Left lung (tissue), 10 donors: ENCODE results near the gene PRXL2A. TPM values are rescaled to one million over a fixed set of nuclear protein-coding genes. Genes with fewer than 3 reads are reported as not detected.

Source experiments
- ATAC-seq: fragments of 200-7000 bp; cut with Tn5 transposase; one replicate; pipeline ENCODE4 v1.9.1; 2020; ENCODE audit warnings: moderate library complexity
- DNase-seq, 4 donors: peaks; one replicate each; pipeline ENCODE4 v3.0.0-alpha.2; 2013 to 2020
- H3K27ac ChIP-seq, 2 donors: fragments of 200-600 bp; sonication (generic) in 1 of 2; one replicate each; pipeline versions ENCODE4 v1.5.0 to v1.8.0; 2020 to 2021
- H3K27me3 ChIP-seq, 2 donors: fragments of 200-600 bp; sonication (generic) in 1 of 2; one replicate each; pipeline versions ENCODE4 v1.5.0 to v1.8.0; 2020 to 2021
- H3K36me3 ChIP-seq, 2 donors: fragments of 200-600 bp; sonication (generic) in 1 of 2; one replicate each; pipeline versions ENCODE4 v1.5.0 to v1.8.0; 2020 to 2021
- H3K4me1 ChIP-seq, 2 donors: fragments of 200-600 bp; one replicate each; pipeline ENCODE4 v1.8.0; 2021
- H3K4me3 ChIP-seq, 2 donors: fragments of 200-600 bp; sonication (generic) in 1 of 2; one replicate each; pipeline versions ENCODE4 v1.5.0 to v1.8.0; 2020 to 2021; ENCODE audit warnings: mild to moderate bottlenecking in 1 of 2
- H3K9me3 ChIP-seq, 2 donors: fragments of 200-600 bp; sonication (generic) in 1 of 2; one replicate each; pipeline versions ENCODE4 v1.5.0 to v1.8.0; 2020 to 2021
- intact Hi-C, 2 donors: fragments of 100-400 bp; cut with DNase I; formaldehyde crosslinking; loops; one replicate each; pipeline versions ENCODE4 v1.11.2 to v1.14.2; 2022
- polyA plus RNA-seq, 6 donors: library from polyadenylated mRNA; unstranded; fragments of 120-200 nt; gene quantifications; one replicate each; pipeline ENCODE4 v1.2.1, GENCODE V29; 2013; ENCODE audit not compliant: insufficient read length in 6 of 6
- total RNA-seq, 2 donors: library from RNA; stranded (reverse); fragmentation: NEBNext Ultra II Directional; extraction: Animal tissue kit (Norgen Biotek cat#: 25700); gene quantifications; one replicate each; pipeline ENCODE4 v1.2.1, GENCODE V29; 2021
- TF ChIP-seq, protein P1 (sequence below), 2 donors: fragments of 200-600 bp; sonication (generic) in 1 of 2; IDR thresholded peaks; one replicate each; pipeline versions ENCODE4 v1.5.0 to v1.8.0; 2021; ENCODE audit warnings: antibody characterized with exemption in 2 of 2
- donor health status: DM: no; HTN: yes; CAD: no.
- donor health status: DM: no; HTN: no; CAD: no.

The PRXL2A gene
- total and polyA plus RNA-seq, 8 donors = 46.2 to 96.9 (median 90.7) TPM

DNA sequence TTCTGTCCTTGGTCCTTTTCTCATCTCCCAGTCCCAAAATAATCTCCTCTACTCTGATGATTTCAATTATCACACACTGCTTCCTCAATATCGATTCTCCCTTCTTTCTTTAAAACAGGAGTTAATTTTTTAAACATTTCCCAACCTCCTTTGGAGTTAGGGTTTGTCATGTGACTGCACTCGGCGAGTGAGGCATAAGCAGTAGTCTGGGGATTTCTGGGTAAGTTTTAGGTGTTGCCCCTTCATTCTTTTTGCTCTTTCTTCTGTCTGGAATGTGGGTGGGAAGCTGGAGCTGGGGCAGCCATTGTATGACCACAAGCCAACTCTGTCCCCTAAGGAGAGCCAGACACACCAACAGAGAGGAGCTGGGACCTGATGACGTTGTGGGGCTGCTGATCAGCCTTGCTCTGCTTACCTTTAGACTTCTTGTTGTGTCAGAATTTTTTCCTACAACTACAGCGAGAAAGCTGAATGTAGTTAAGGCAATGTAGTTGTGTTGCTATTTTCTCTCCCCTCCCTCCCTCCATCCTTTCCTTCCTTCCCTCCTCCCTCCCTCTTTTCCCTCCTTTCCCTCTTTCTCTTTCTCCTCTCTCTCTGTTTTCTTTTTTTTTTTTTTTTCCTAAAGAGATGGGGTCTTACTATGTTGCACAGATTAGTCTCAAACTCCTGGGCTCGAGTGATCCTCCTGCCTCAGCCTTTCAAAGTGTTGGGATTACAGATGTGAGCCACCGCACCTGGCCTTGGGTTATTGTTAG lies 39.3 kb downstream of the PRXL2A start:
- peaks cover 0 to 4% of the 10 kb centered on the region in 2 donors for H3K9me3 ChIP-seq
- ATAC-seq = no peak
- H3K36me3 ChIP-seq = no peaks in the 10 kb centered on the region
- H3K4me1 ChIP-seq = peaks cover 6 to 42% of the 10 kb centered on the region in 2 donors
- TF ChIP-seq, protein P1, sequence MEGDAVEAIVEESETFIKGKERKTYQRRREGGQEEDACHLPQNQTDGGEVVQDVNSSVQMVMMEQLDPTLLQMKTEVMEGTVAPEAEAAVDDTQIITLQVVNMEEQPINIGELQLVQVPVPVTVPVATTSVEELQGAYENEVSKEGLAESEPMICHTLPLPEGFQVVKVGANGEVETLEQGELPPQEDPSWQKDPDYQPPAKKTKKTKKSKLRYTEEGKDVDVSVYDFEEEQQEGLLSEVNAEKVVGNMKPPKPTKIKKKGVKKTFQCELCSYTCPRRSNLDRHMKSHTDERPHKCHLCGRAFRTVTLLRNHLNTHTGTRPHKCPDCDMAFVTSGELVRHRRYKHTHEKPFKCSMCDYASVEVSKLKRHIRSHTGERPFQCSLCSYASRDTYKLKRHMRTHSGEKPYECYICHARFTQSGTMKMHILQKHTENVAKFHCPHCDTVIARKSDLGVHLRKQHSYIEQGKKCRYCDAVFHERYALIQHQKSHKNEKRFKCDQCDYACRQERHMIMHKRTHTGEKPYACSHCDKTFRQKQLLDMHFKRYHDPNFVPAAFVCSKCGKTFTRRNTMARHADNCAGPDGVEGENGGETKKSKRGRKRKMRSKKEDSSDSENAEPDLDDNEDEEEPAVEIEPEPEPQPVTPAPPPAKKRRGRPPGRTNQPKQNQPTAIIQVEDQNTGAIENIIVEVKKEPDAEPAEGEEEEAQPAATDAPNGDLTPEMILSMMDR (IDR thresholded peaks at IDR 0.05) = no peak
- H3K27ac ChIP-seq = no peak overlapping the region
- DNase-seq = no peak
- H3K4me3 ChIP-seq = no peak overlapping the region
- H3K27me3 ChIP-seq = no peaks in the 10 kb centered on the region
- intact Hi-C loops = loop anchor here in 1 of 2 donors (10.0 kb wide), 1 partner anchor 147 kb away; no protein-coding TSS in a partner anchor

DNA sequence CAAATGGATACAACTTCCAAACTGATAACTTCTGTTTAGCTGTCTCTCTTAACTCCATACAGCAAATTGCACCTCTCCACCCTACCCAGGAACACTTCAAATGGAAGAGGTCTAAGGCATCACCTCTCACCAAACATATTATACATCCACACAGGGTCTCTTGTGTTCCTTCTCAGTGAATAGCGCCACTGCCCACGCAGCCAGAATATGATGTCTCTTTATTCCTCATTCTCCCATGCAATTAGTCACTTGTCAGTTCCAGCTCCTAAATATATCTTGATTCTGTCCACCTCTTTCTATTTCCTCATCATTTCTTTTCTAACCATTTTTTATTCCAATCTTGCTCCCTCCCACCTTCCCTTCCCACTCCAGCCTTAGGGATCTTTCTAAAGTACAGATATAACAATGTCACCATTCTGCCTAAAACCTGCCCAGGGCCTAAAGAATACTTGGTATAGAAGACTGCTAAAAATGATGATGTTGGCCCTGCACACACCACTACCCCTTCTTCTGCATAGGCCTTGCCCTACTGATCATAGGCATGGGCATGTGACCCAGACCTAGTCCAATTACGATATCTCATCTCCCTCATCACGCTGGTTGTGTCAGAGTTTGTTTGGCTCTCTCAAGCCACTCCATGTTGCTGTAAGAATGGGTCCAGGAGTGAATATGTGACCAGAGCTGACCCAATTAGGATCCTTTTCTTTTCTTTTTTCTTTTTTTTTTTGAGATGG lies 40.0 kb downstream of the PRXL2A start:
- TF ChIP-seq, protein P1 (IDR thresholded peaks at IDR 0.05) = no peak
- Histone ChIP-seq H3K27me3 (no peaks in the 10 kb centered on the region), H3K36me3 (no peaks in the 10 kb centered on the region), H3K27ac (peak overlapping the region; percentile 15 to 56), H3K9me3 (peaks cover 0 to 4% of the 10 kb centered on the region in 2 donors), H3K4me3 (no peak overlapping the region), H3K4me1 (peaks cover 9 to 49% of the 10 kb centered on the region in 2 donors)
- no peak for DNase-seq
- intact Hi-C loops = loop anchor here in 1 of 2 donors (10.0 kb wide), 1 partner anchor 146 kb away; no protein-coding TSS in a partner anchor
- ATAC-seq = no peak

DNA sequence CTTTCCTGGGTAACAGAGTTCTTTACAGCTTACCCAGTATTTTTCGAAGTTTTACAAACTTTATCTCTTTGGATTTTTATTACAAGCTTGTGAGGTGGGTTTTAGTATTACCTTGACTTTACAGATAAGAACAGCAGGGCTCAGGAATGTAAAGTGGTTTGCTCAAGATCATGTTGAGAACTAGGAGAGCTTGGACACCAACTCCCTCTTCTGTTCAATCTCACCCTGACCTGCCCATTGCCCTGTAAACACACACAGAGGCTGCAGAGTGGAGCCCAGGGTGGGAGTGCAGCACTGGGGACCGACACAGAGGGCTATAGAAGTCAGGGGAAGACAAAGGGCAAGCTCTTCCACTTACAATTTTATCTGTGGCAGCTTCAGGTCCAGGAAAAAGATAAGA lies 41.2 kb downstream of the PRXL2A start:
- Histone ChIP-seq H3K4me1 (peaks cover 11 to 50% of the 10 kb centered on the region in 2 donors), H3K4me3 (no peak overlapping the region), H3K36me3 (no peaks in the 10 kb centered on the region), H3K9me3 (peaks cover 0 to 4% of the 10 kb centered on the region in 2 donors), H3K27me3 (no peaks in the 10 kb centered on the region), H3K27ac (peak overlapping the region; percentile 15 to 56)
- ATAC-seq (peak; percentile 43), DNase-seq (no peak)
- TF ChIP-seq, protein P1 (IDR thresholded peaks at IDR 0.05) = no peak
- intact Hi-C loops = loop anchor here in 1 of 2 donors (10.0 kb wide), 1 partner anchor 145 kb away; no protein-coding TSS in a partner anchor

DNA sequence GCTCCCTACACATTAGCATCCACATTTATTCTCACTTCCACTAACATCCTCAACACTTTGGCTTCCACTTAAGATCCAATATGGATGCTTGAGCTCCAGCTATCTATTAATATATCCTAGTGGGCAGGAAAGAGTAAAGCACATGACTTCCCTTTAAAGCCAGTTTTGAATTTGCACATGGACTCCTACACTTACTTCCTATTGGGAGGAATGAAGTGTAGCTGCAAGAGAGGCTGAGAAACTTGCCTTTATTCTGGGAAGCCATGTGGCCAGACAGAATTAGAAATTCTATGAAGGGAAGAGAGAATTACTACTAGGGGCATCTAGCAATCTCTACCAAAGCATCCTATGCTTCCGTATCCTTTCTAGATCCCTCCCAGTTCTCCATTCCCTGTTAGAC lies 42.8 kb downstream of the PRXL2A start:
- no peaks in the 10 kb centered on the region for H3K36me3 ChIP-seq
- TF ChIP-seq, protein P1 (IDR thresholded peaks at IDR 0.05) = no peak
- intact Hi-C loops = no loop called here
- H3K4me1 ChIP-seq = peaks cover 16 to 55% of the 10 kb centered on the region in 2 donors
- H3K9me3 ChIP-seq = peaks cover 0 to 4% of the 10 kb centered on the region in 2 donors
- H3K27ac ChIP-seq = no peak overlapping the region
- DNase-seq = no peak
- no peak for ATAC-seq
- H3K27me3 ChIP-seq = no peaks in the 10 kb centered on the region
- no peak overlapping the region for H3K4me3 ChIP-seq

DNA sequence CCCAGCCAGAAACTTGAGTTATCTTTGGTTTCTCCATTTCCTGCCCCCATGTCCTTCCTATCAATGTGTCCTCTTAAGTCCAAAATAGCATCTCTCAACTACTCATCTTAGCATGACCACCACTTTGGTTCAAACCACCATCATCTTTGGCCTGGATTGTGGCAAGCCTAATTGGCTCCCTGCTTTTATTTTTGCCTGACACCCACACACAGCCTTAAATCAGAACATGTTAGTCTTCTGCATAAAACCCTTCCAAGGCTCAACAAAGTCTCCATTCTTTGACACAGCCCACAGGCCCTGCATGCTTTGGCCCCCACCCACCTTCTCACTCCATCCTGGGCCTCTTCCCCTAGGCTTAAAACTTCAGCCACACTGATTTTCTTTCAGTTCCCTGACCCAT lies 43.7 kb downstream of the PRXL2A start:
- intact Hi-C loops = no loop called here
- no peaks in the 10 kb centered on the region for H3K27me3 ChIP-seq
- no peaks in the 10 kb centered on the region for H3K36me3 ChIP-seq
- TF ChIP-seq, protein P1 (IDR thresholded peaks at IDR 0.05) = no peak
- DNase-seq (no peak), ATAC-seq (no peak)
- H3K9me3 ChIP-seq = peaks cover 0 to 4% of the 10 kb centered on the region in 2 donors
- H3K27ac ChIP-seq = no peak overlapping the region
- no peak overlapping the region for H3K4me3 ChIP-seq
- peaks cover 23 to 63% of the 10 kb centered on the region in 2 donors for H3K4me1 ChIP-seq
